GM19023 (cell line): Measurements from ENCODE around the gene SIAH3.
"Not testable (repeated sequence)": the region's sequence is repeated elsewhere in the genome, so short reads cannot be mapped to it uniquely, and the experiment has no call there.

Experiments
- ATAC-seq: cut with Tn5 transposase; IDR thresholded peaks from one replicate; pipeline ENCODE4 v1.9.1; 2021; ENCODE audit warnings: mild to moderate bottlenecking, moderate library complexity; ENCODE audit not compliant: unreplicated experiment

SIAH3 gene

DNA sequence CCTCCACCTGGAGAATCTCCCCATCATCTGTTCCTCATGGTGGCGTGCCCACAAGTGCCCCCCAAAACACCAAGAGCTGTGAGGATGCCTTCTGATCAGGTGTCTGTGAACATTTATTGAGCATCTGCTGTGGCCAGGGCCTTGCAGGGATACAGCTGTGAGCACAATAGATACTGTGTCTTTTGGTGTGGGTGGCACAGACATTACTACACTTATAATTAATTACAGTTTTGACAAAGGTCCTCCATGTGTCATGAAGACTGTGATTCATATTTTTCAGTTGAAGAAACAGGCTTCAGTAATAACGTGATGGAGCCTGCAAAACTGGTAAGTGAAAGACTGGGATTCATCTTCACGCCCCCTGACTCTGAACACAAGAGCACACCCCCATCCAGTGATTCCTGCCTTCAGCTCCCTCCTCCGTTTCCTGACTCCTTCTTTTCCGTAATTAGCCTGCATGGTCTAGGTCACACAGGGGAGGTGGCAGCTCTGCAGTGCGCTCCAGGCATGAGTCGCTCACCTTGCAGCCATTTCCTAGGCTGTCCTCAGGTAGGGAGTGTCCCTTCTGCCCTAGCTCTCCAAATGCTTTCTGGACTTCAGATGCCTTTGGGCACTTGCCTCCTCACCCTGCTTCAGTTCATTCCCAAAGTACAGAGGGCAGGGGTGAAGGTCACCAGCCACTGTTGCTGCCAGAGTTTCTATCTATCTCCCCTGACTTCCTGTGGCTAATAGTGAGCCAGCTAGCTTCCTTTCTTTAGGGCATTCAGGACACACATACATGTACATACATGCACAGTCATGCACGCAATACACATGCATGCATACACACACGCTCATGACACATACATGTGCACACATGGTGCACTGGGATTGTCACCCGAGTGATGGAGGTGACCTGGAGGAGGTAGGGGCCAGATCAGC is 66.5 kb downstream of the SIAH3 start:
- ATAC-seq: no peak

DNA sequence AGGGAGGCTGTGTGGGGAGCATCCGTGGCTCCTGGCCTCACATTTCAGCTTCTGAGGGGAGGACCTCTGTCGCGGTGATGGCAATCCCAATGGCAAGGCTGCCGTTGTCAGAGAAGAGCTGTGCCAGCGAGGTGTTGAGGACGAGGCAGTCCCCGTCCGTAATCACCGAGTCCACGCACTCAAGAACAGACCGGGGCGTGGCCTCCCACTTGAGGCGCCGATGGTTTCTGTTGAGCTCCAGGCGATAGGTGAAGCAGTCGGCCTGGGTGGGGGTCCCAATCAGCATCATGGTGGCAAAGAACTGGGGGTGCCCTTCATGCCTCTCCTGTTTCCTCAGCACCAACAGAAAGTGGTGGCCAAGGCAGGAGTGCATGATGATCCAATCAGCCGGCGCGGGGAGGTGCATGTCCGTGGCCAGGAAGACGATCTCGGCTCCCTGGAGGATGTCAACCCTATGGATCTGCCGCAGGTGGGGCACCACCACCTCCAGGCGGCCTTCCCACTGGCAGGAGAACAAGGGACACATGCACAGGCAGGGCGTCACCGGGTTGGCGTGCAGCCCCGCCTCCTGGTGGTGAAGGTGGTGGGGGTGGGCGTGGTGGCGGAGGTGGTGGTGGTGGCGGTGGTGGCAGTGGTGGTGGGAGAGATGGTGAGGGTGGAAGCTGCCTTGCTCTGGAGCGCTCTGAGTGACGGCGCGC is 68.1 kb downstream of the SIAH3 start:
- no peak for ATAC-seq

GRCh38 chr13:45782327-45783045 is 69.1 kb downstream of the SIAH3 start:
- ATAC-seq: no peak

DNA sequence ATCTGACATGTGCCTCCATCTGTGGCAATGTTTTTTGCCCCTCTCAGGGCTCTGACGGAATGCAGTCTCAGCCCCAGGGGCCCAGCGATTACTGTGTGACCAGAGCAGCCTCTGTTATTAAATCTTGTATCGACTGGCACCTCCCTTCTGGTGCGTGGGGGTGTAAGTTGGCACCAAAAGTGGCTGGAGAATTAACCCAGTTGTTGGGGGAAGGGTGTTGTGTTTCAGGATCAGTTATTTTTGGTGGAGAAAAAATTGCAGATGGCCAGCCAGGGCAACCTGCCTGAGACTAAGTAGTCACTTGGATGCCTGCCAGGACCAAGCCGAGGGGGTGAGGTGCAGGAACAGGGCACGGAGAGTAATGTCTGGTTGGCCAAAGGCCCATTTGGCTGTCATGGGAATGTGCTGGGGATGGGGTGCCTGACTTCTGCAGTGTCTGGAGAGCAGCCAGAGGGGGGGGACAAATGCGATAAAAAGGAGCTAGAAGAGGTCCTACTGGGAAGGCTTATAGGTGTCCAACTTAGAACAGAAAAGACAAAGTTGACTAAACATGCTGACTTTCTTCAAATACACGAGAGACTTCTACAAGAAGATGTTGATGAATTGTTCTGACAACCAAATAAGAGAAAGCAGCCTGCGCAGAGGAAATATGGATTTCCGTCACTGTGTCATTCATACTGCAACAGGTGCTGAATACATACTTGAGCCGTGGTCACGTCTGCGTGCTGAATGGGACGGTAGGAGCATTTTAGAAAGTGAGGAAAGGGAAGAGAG is 69.8 kb downstream of the SIAH3 start:
- ATAC-seq: no peak

DNA sequence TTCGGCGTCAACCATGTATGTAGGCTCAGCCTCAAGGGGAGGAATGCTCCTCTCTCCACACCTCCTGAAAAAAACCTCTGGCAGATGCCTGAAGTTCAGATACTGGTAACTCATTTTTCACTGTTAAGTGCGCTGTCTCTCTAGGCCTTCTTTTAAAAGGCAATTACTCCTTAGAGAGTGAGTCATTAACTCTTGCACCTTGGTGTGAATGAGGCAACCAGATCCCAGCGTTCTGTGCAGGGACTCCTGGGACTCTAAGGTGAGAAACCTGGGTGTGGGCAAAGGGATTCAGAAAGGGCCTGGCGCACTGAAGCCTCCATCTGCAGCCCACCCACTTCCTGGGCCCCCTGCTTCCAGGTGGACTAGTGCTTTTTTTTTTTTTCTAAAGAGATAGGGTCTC is 71.7 kb downstream of the SIAH3 start:
- no peak for ATAC-seq

DNA sequence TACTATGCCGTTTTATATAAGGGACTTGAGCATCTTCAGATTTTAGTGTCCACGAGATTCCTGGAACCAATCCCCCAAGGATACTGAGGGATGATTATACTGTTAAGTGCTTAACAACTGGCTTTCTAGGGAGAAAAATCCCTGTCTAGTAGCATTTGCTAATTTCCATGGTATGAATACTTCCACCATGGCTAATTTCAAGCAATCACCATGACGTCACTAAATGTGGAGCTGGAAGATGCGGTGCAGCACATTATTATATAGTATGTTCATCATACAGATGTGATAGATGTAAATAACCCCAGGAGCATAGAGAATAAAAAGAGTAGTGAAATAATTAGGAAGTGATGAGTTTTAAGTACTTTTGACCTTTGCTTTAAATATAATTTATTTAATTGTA is 72.7 kb downstream of the SIAH3 start:
- ATAC-seq: no peak

GRCh38 chr13:45776748-45777147 is 74.8 kb downstream of the SIAH3 start:
- no peak for ATAC-seq

GRCh38 chr13:45775401-45775963 is 76.1 kb downstream of the SIAH3 start:
- ATAC-seq: no peak

DNA sequence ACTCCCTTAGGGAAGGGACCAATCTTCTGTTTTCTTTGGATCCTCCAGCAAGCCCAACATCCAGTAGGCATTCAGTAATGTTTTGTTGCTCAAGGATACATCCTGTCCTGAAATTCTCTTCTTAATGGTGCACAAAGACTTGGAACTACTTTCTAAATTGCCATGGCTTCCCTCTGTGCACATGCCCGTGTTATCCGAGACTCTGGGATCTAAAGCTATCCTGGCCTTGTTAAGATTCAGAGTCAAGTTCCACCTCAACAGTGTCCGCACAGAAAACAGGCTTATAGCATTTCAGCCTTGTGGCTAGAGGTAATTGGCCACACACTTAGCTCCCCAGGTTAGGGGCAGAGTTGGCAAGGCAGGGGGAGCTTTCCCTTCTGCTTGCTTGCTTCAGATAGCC is 77.6 kb downstream of the SIAH3 start:
- ATAC-seq: no peak

DNA sequence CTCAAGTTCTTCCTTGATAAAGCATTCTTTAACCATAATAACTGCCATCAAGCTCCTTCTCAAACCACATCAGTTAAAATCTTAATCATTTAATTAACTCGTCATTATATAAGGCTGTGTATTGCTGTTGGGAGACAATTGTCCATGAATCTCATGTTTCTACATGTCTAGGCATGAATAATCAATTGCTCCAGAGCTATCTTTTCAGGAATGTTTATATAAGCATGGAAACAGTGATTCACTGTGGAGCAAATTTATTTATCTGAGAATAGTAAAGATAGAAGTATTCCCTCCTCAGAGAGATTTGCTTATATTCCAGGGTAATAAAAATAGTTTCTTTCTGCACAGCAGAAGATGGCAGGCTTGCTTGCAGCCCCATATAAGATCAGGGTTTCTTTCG is 78.3 kb downstream of the SIAH3 start:
- no peak for ATAC-seq

DNA sequence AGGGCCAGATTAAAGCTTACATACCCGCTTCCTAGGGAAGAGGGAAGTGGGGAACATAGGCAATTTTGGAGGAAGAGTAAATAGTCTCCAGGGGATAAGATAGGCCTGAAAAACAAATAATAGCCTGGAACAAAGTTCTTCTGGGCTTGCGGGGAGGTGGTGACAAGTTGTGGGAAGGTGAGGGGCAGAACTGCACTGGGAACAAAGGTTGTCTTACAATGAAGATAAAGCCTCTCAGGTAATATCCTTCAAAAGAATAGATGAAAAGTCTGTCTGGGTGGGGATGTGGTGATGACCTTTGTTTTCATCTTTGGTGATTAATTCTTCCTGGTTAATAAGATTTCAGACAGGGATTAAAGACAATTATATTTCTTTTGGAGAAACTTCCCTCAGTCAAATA is 80.7 kb downstream of the SIAH3 start:
- no peak for ATAC-seq

- ATAC-seq: no peak
Observed at GRCh38 chr13:45768656-45769479, 82.7 kb downstream of the SIAH3 start.

GRCh38 chr13:45765464-45765863 is 86.1 kb downstream of the SIAH3 start:
- no peak for ATAC-seq

- no peak for ATAC-seq
Observed at GRCh38 chr13:45763419-45763818, 88.1 kb downstream of the SIAH3 start.

- ATAC-seq: not testable (repeated sequence)
Observed at GRCh38 chr13:45757589-45757988, 94.0 kb downstream of the SIAH3 start.

- not testable (repeated sequence) for ATAC-seq
Observed at GRCh38 chr13:45756498-45756897, 95.1 kb downstream of the SIAH3 start.

GRCh38 chr13:45752510-45752909 is 99.0 kb downstream of the SIAH3 start:
- ATAC-seq: no peak

DNA sequence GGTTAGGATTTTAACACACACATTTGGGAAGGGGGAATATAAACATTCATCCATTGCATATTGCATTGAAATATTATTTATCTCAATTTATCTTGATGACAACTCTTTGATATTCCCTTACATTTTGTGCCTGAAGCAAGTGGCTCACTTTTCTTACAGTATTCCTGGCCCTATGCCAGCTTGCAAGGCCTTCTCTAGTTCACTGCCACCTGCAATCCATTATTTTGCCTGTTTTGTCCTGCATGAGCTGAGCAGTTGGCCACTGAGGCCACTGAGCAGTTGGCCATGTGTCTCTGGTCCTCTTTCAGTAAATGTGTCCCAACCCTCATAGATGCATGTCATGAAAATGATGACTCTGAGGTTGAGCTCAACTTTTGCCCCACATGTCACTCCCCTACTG is 99.7 kb downstream of the SIAH3 start:
- ATAC-seq: no peak

- ATAC-seq: no peak
Observed at GRCh38 chr13:45750566-45750965, 101.0 kb downstream of the SIAH3 start.
